Measurements from ENCODE around the gene IL10. TPM values are rescaled to one million over a fixed set of nuclear protein-coding genes. Genes with fewer than 3 reads are reported as not detected.

The IL10 gene
- total RNA-seq, 1 donor from 2014 or later: 1.4 TPM

GRCh38 chr1:206717674-206717989, 54.7 kb downstream of the IL10 start:
- ATAC-seq (no peak), DNase-seq (no peak)
- no peak overlapping the region for H3K27ac ChIP-seq
- intact Hi-C loops (cut with DNase I): no loop called here
- H3K4me1 ChIP-seq: peaks cover 67% of the 10 kb centered on the region
- no peaks in the 10 kb centered on the region for H3K27me3 ChIP-seq (ENCODE audit: low read depth)
- TF ChIP-seq CTCF (IDR thresholded peaks at IDR 0.05): no peak
- no peaks in the 10 kb centered on the region for H3K36me3 ChIP-seq
- H3K9me3 ChIP-seq: no peaks in the 10 kb centered on the region
- no peak overlapping the region for H3K4me3 ChIP-seq

Other genes with a start within 250 kb of the IL10 start
- gene EIF2D, start 160.0 kb downstream of the IL10 start, total RNA-seq: 47.0 TPM
- gene DYRK3, start 137.0 kb downstream of the IL10 start, total RNA-seq: 6.4 TPM
- gene MAPKAPK2, start 87.6 kb downstream of the IL10 start, total RNA-seq: 87.0 TPM
- not detected for gene IL19, start 1.7 kb downstream of the IL10 start, total RNA-seq
- gene IL20, start 93.1 kb upstream of the IL10 start, total RNA-seq: not detected
- gene IL24, start 124.9 kb upstream of the IL10 start, total RNA-seq: not detected
- 6.8 TPM for gene FCMR, start 149.4 kb upstream of the IL10 start, total RNA-seq
- gene PIGR, start 174.0 kb upstream of the IL10 start, total RNA-seq: 813 TPM
- gene FCAMR, start 198.0 kb upstream of the IL10 start, total RNA-seq: not detected